ENCODE data around the gene DCLK3.

DCLK3 gene

DNA sequence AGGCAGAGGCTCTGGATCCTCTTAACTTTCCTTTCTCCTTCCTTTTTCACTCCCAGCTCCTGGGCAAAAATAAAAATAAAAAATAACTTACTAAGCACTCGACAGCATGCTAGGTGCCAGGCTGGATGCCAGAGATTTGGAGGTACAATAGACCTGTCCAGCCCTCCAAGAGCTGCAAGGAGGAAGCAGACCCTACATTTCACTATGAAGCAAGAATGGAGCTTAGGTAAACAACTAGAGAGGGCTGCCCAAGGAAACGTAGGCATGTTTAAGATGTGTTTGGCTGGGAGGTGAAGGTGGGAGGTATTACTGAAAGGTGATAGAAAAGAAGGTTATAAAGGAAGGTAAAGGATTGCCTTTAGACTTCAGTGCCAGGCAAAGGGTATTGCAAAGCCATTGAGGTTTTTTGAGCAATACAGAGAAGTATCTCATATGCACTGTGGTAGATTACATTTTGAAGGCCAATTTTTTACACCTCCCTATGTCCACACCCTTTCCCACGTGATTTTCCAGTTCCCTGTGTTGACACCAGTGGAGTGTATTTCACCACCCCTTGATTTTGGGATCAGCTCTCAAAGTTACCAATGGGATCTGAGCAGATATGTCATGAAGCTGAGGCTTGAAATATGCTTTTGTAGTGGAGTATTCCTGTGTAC, 69.1 kb downstream of the DCLK3 start:
- TF ChIP-seq, protein P1, sequence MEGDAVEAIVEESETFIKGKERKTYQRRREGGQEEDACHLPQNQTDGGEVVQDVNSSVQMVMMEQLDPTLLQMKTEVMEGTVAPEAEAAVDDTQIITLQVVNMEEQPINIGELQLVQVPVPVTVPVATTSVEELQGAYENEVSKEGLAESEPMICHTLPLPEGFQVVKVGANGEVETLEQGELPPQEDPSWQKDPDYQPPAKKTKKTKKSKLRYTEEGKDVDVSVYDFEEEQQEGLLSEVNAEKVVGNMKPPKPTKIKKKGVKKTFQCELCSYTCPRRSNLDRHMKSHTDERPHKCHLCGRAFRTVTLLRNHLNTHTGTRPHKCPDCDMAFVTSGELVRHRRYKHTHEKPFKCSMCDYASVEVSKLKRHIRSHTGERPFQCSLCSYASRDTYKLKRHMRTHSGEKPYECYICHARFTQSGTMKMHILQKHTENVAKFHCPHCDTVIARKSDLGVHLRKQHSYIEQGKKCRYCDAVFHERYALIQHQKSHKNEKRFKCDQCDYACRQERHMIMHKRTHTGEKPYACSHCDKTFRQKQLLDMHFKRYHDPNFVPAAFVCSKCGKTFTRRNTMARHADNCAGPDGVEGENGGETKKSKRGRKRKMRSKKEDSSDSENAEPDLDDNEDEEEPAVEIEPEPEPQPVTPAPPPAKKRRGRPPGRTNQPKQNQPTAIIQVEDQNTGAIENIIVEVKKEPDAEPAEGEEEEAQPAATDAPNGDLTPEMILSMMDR (IDR thresholded peaks at IDR 0.05; ENCODE audit: low read depth, low read length, missing control alignments): no peak
- Histone ChIP-seq H3K4me3 (ENCODE audit: low read depth, low read length) (no peak overlapping the region), H3K27me3 (replicated peaks) (no peaks in the 10 kb centered on the region), H3K36me3 (replicated peaks) (no peaks in the 10 kb centered on the region), H3K27ac (no peak overlapping the region)
- in situ Hi-C loops (cut with HindIII; ENCODE audit: low pct_ligation_motif_present, low sequenced_read_pairs): no loop called here
- no peak for DNase-seq

- DNase-seq: no peak
- Histone ChIP-seq H3K27me3 (replicated peaks) (no peaks in the 10 kb centered on the region), H3K27ac (no peak overlapping the region), H3K36me3 (replicated peaks) (no peaks in the 10 kb centered on the region), H3K4me3 (ENCODE audit: low read depth, low read length) (no peak overlapping the region)
- in situ Hi-C loops (cut with HindIII; ENCODE audit: low pct_ligation_motif_present, low sequenced_read_pairs): no loop called here
- TF ChIP-seq, protein P1 (IDR thresholded peaks at IDR 0.05; ENCODE audit: low read depth, low read length, missing control alignments): no peak
These were observed 70.7 kb downstream of the DCLK3 start for GRCh38 chr3:36693670-36694069.

GRCh38 chr3:36689560-36689959, 74.8 kb downstream of the DCLK3 start:
- no peak overlapping the region for H3K27ac ChIP-seq
- H3K27me3 ChIP-seq (replicated peaks): no peaks in the 10 kb centered on the region
- no peak for DNase-seq
- no peaks in the 10 kb centered on the region for H3K36me3 ChIP-seq (replicated peaks)
- TF ChIP-seq, protein P1 (IDR thresholded peaks at IDR 0.05; ENCODE audit: low read depth, low read length, missing control alignments): no peak
- in situ Hi-C loops (cut with HindIII; ENCODE audit: low pct_ligation_motif_present, low sequenced_read_pairs): no loop called here
- no peak overlapping the region for H3K4me3 ChIP-seq (ENCODE audit: low read depth, low read length)

DNA sequence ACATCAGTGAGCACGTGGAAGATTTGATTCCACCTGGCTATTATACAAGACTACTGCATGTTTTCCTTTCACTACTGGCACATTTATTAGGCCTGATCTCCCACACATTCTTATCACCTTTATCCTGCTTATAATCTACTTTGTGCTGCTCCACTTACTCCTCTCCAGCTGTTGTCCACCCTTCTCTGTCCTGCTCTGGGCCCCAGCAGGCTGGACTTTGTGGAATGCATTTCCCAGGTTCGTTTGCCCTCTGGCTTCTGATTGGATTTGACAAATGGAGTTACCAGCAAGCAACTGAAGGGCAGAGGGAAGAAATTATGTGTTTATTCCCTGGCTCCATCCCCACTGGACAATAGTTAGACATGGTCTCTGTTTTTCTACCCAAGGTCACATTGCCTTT, 75.5 kb downstream of the DCLK3 start:
- H3K36me3 ChIP-seq (replicated peaks): no peaks in the 10 kb centered on the region
- no peak for DNase-seq
- no peak overlapping the region for H3K4me3 ChIP-seq (ENCODE audit: low read depth, low read length)
- H3K27me3 ChIP-seq (replicated peaks): no peaks in the 10 kb centered on the region
- TF ChIP-seq, protein P1 (IDR thresholded peaks at IDR 0.05; ENCODE audit: low read depth, low read length, missing control alignments): no peak
- in situ Hi-C loops (cut with HindIII; ENCODE audit: low pct_ligation_motif_present, low sequenced_read_pairs): no loop called here
- no peak overlapping the region for H3K27ac ChIP-seq

GRCh38 chr3:36686516-36686915, 77.8 kb downstream of the DCLK3 start:
- in situ Hi-C loops (cut with HindIII; ENCODE audit: low pct_ligation_motif_present, low sequenced_read_pairs): no loop called here
- no peak for DNase-seq
- no peak overlapping the region for H3K4me3 ChIP-seq (ENCODE audit: low read depth, low read length)
- no peaks in the 10 kb centered on the region for H3K36me3 ChIP-seq (replicated peaks)
- no peaks in the 10 kb centered on the region for H3K27me3 ChIP-seq (replicated peaks)
- TF ChIP-seq, protein P1 (IDR thresholded peaks at IDR 0.05; ENCODE audit: low read depth, low read length, missing control alignments): no peak
- no peak overlapping the region for H3K27ac ChIP-seq

DNA sequence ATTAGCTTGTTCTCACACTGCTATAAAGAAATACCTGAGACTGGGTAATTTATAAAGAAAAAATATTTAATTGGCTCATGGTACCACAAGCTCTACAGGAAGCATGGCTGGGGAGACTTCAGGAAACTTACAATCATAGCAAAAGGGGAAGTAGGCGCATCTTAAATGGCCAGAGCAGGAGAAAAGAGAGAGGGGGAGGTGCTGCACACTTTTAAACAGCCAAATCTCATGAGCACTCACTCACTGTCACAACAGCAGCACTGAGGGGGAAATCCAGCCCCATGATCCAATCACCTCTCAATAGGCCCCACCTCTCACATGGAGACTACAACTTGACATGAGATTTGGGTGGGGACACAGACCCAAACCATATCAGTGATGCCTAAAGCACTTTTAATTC, 82.5 kb downstream of the DCLK3 start:
- in situ Hi-C loops (cut with HindIII; ENCODE audit: low pct_ligation_motif_present, low sequenced_read_pairs): no loop called here
- no peak overlapping the region for H3K27ac ChIP-seq
- no peaks in the 10 kb centered on the region for H3K27me3 ChIP-seq (replicated peaks)
- TF ChIP-seq, protein P1 (IDR thresholded peaks at IDR 0.05; ENCODE audit: low read depth, low read length, missing control alignments): no peak
- no peak for DNase-seq
- no peak overlapping the region for H3K4me3 ChIP-seq (ENCODE audit: low read depth, low read length)
- no peaks in the 10 kb centered on the region for H3K36me3 ChIP-seq (replicated peaks)
